Activated CD8-positive, alpha-beta memory T cell treated with anti-CD3 and anti-CD28 coated beads, Interleukin-2, amount 10 ng/mL, durations not matched to agents 7 days and 5 days (primary cell): Measurements from ENCODE around the gene ACTL7A. TPM values are rescaled to one million over a fixed set of nuclear protein-coding genes. Genes with fewer than 3 reads are reported as not detected.
"Not testable (repeated sequence)": the region's sequence is repeated elsewhere in the genome, so short reads cannot be mapped to it uniquely, and the experiment has no call there.

Experiments used
- ATAC-seq: fragments of 150-1000 bp; cut with Tn5 transposase; one replicate; pipeline ENCODE4 v1.10.0; 2021; ENCODE audit warnings: moderate library complexity
- CTCF ChIA-PET: fragments of 350-600 bp; sonication (Branson Sonifier 250); formaldehyde crosslinking; loops from one replicate; lab custom pipeline; 2021; ENCODE audit warnings: antibody characterized with exemption; lab: Charles Lee
- DNase-seq: peaks from one replicate; pipeline ENCODE4 v3.0.0-alpha.2; 2020
- H3K27ac Mint-ChIP-seq: one replicate; pipeline ENCODE4 v1.8.0; 2021; ENCODE audit warnings: mild to moderate bottlenecking, mixed read lengths
- H3K27me3 Mint-ChIP-seq: one replicate; pipeline ENCODE4 v1.8.0; 2021; ENCODE audit warnings: mixed read lengths
- H3K36me3 Mint-ChIP-seq: one replicate; pipeline ENCODE4 v1.8.0; 2021; ENCODE audit warnings: mild to moderate bottlenecking, mixed read lengths
- H3K4me1 Mint-ChIP-seq: one replicate; pipeline ENCODE4 v1.8.0; 2021; ENCODE audit warnings: mixed read lengths
- H3K4me3 Mint-ChIP-seq: one replicate; pipeline ENCODE4 v1.8.0; 2021; ENCODE audit warnings: mild to moderate bottlenecking, moderate library complexity, mixed read lengths
- H3K9me3 Mint-ChIP-seq: one replicate; pipeline ENCODE4 v1.8.0; 2022; ENCODE audit warnings: low read depth, mixed read lengths
- total RNA-seq, 2 experiments: library from RNA; stranded (reverse); gene quantifications; one replicate each; pipeline ENCODE4 v1.2.3, GENCODE V29; 2021

Gene ACTL7A
- total RNA-seq, 2 experiments from 2014 or later = not detected

DNA sequence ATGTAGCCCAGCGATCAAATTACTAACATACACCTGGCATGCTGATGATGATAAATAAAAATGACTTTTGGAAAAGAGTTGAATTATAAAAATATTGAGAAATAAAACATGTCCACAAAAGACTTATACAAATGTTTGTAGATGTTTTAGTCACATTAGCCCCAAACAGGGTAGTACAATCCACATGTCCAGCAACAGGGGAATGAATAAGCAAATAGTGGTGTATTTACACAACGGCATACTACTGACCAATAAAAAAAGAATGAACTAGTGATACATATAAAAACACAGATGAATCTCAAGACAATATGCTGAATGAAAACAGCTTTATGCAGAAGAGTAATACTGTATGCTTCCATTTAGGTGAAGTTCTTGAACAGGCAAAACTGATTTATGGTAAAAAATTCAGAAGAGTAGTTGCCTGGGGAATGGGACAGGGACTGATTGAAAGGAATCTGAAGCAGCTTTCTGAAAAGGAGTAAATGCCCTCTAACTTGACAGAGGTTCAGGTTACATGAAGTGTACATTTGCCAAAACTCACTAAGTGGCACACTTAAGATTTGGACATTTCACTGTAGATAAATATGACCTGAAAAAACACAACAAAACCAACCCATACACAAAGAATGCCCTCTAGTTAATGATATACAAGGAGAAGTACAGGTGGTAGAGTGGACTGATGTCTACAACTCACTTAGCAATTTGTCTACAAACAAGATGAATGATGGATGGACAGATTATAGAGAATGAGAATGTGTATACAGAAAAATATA lies 35.4 kb downstream of the ACTL7A start:
- Mint-ChIP-seq H3K27ac (no peak overlapping the region), H3K4me3 (no peak overlapping the region), H3K27me3 (no peaks in the 10 kb centered on the region), H3K36me3 (peaks cover 31% of the 10 kb centered on the region), H3K9me3 (no peaks in the 10 kb centered on the region), H3K4me1 (no peaks in the 10 kb centered on the region)
- no peak for ATAC-seq
- CTCF ChIA-PET = interaction anchor here (0.5 kb wide), 1 partner anchor 24 kb away, joined by 3 read pairs; no protein-coding TSS in a partner anchor
- no peak for DNase-seq

DNA sequence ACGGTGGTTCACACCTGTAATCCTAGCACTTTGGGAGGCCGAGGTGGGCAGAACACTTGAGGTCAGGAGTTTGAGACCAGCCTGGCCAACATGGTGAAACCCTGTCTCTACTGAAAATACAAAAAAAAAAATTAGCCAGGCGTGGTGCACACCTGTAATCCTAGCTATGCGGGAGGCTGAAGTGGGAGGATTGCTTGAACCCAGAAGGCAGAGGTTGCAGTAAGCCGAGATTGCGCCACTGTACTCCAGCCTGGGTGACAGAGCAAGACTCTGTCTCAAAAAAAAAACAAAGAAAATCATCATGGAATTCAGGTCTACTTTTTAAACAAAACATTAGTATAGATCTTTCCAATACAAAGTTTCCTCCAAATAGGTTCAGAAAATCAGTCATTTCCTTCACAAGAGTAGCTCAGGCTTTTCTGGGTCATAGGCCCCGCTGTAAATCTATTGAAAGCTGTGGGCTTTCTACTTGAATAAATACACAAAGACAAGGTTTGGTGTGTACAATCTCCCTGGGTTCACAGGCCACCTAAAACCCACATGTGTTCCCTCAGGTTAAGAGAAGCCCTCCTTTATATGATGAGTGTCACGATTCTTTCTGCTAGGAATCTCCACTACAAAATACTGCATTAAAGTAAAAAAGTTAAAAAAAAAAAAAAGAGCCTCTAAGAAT lies 37.1 kb downstream of the ACTL7A start:
- DNase-seq, CTCF ChIA-PET, H3K9me3 Mint-ChIP-seq, H3K27me3 Mint-ChIP-seq, H3K27ac Mint-ChIP-seq, H3K4me3 Mint-ChIP-seq, H3K4me1 Mint-ChIP-seq, ATAC-seq: not testable (repeated sequence)
- H3K36me3 Mint-ChIP-seq = peaks cover 34% of the 10 kb centered on the region

DNA sequence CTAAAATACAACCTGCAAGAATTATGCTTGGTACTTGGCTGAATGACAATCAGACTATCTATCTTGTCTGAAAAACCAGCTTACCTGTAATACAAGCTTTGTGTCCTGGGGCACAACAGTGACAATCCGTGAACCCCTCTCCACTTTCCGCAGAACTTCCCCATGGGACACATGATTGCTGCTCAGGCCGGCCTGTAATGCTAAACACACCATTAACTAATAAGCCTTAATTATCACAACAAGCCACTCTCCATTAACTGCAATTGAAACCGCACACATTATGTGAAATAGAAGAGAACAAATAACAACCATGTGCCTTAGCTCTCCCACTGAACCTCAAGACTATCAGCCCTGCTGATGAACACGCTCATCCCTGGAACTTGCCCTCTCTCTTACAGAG lies 38.1 kb downstream of the ACTL7A start:
- H3K27ac Mint-ChIP-seq = no peak overlapping the region
- H3K4me3 Mint-ChIP-seq = no peak overlapping the region
- peaks cover 34% of the 10 kb centered on the region for H3K36me3 Mint-ChIP-seq
- H3K4me1 Mint-ChIP-seq = no peaks in the 10 kb centered on the region
- no peaks in the 10 kb centered on the region for H3K9me3 Mint-ChIP-seq
- CTCF ChIA-PET = interaction anchor here (1.2 kb wide), 1 partner anchor 11 kb away, joined by 3 read pairs; no protein-coding TSS in a partner anchor
- H3K27me3 Mint-ChIP-seq = no peaks in the 10 kb centered on the region
- ATAC-seq (no peak), DNase-seq (no peak)

DNA sequence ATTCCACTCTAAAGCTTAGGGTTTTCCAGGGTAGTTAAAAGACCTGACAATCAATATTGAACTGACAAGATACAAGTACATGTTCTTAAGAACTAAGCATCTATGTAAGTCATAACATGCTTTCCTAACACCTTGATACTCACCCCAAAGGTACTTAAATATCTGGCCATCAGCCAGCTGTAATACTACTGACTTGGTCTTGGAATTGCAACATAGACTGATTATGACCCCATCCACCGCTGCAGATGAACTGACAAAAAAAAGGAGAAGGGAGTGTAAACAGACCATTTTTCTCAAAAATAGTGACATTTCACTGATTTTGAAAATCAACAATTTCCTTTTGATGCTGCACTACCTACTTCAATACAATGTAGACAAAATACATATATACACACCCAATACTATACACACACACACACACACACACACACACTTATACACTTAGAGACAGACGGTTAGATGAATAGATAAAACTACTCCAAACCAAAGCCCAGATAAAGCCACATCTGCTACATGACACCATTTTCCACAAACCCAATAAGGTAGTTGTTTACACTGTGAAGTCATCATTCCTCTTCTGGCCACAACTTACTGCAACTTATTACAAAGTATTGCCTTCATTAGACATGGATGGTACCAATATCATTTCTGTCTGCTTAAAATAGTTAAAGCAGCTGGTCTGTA lies 41.5 kb downstream of the ACTL7A start:
- DNase-seq = no peak
- CTCF ChIA-PET = interaction anchor here (0.6 kb wide), 1 partner anchor 610 kb away, joined by 3 read pairs; no protein-coding TSS in a partner anchor
- H3K27ac Mint-ChIP-seq = no peak overlapping the region
- ATAC-seq = no peak
- no peaks in the 10 kb centered on the region for H3K4me1 Mint-ChIP-seq
- H3K4me3 Mint-ChIP-seq = no peak overlapping the region
- H3K27me3 Mint-ChIP-seq = no peaks in the 10 kb centered on the region
- peaks cover 25% of the 10 kb centered on the region for H3K36me3 Mint-ChIP-seq
- no peaks in the 10 kb centered on the region for H3K9me3 Mint-ChIP-seq

DNA sequence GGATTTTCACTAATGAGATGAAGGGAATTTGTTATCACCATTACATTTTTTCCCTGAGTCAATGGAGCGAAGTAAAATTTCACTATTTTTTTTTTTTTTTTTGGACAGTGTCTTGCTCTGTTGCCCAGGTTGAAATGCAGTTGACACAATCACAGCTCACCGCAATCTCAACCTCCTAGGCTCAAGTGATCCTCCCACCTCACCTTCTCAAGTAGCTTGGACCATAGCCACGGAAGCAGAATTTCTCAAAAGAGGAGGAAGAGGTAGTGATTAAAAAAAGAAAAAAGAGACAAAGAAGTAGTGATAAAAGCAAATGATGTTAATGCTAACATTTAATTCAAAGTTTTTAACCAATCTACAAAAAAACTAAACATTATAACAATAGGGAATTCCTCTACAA lies 42.1 kb downstream of the ACTL7A start:
- CTCF ChIA-PET = interaction anchor here (0.6 kb wide), 1 partner anchor 610 kb away, joined by 3 read pairs; no protein-coding TSS in a partner anchor
- Mint-ChIP-seq H3K4me3 (no peak overlapping the region), H3K27me3 (no peaks in the 10 kb centered on the region), H3K27ac (no peak overlapping the region), H3K9me3 (no peaks in the 10 kb centered on the region), H3K4me1 (no peaks in the 10 kb centered on the region), H3K36me3 (peaks cover 28% of the 10 kb centered on the region)
- ATAC-seq = no peak
- DNase-seq = no peak

DNA sequence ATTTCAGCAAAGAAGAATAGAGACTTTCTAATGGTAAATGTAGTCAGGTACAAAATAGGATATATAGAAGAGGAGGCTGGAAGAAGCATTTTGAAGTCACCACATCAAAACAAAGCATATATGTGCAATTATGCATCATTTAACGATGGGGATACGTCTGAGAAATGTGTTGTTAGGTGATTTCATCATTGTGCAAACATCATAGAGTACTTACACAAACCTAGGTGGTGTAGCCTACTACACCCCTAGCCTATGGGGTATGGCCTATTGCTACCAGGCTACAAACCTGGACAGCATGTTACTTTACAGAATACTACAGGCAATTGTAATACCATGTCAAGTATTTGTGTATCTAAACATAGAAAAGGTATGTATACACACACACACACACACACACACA lies 43.4 kb downstream of the ACTL7A start:
- Mint-ChIP-seq H3K9me3 (no peaks in the 10 kb centered on the region), H3K27ac (no peak overlapping the region), H3K4me3 (no peak overlapping the region), H3K4me1 (no peaks in the 10 kb centered on the region), H3K27me3 (no peaks in the 10 kb centered on the region), H3K36me3 (peaks cover 28% of the 10 kb centered on the region)
- DNase-seq (no peak), ATAC-seq (no peak)
- CTCF ChIA-PET = no interaction called here

DNA sequence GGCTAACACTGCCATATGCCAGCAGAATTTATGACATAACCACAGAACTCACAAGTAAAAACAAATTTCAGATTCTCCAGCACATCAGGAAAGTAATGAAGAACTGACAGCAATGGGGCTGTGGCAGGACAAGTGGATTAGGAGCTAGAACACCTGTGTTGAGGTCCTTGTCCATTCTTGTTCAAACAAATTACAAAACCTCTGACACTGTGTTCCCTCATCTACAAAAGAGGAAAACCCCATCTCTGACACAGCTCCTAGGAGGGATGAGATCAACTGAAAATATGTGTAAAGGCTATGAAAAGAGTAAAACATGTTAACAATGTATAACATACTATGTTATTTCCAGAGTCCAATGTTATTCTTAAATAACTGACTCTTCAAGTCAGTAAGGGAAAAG lies 48.3 kb downstream of the ACTL7A start:
- peaks cover 6% of the 10 kb centered on the region for H3K4me1 Mint-ChIP-seq
- H3K27ac Mint-ChIP-seq = no peak overlapping the region
- H3K4me3 Mint-ChIP-seq = no peak overlapping the region
- DNase-seq (no peak), ATAC-seq (no peak)
- peaks cover 30% of the 10 kb centered on the region for H3K36me3 Mint-ChIP-seq
- no peaks in the 10 kb centered on the region for H3K9me3 Mint-ChIP-seq
- CTCF ChIA-PET = interaction anchor here (1.5 kb wide), 1 partner anchor 18 kb away, joined by 3 read pairs; no protein-coding TSS in a partner anchor
- no peaks in the 10 kb centered on the region for H3K27me3 Mint-ChIP-seq

DNA sequence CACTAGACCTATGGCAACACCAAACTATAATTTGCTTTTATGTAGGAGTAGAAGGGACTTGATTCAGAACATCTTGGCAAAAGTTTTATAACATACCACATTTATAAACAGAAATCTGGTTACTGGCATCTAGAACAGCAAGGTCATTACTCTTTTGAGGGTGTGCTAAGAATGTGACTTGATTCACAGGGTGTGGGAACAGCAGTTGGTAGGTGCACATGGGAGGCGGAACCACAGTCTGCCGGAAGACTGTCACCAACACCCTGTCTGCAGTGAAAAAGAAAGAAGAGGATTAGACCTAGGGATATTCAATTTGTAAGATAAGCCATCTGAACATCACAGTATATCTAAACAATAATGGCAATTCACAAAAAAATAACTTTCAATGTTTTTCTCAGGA lies 48.8 kb downstream of the ACTL7A start:
- Mint-ChIP-seq H3K9me3 (no peaks in the 10 kb centered on the region), H3K27ac (no peak overlapping the region), H3K4me1 (peaks cover 6% of the 10 kb centered on the region), H3K4me3 (no peak overlapping the region), H3K27me3 (no peaks in the 10 kb centered on the region), H3K36me3 (peaks cover 34% of the 10 kb centered on the region)
- CTCF ChIA-PET = no interaction called here
- DNase-seq (no peak), ATAC-seq (no peak)

DNA sequence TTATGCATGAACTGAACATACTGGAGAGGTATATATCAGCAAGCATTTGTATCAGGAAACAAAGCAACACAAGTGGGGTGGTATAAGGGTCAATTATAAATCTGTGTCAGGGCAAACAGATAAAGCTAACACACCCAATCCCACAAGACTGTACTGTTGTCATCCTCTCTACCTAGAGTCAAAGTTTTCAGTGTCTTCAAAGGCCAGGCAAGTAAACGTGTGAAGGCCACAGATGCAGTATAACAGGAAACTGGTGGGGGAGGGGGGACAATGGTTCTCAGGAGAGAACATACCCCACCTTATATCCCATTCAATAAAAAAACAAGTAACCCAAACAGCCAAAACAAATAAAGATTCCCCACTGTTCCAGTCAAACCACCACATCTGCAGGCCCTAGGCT lies 49.8 kb downstream of the ACTL7A start:
- H3K4me1 Mint-ChIP-seq = peaks cover 6% of the 10 kb centered on the region
- no peaks in the 10 kb centered on the region for H3K27me3 Mint-ChIP-seq
- peaks cover 36% of the 10 kb centered on the region for H3K36me3 Mint-ChIP-seq
- ATAC-seq (no peak), DNase-seq (no peak)
- CTCF ChIA-PET = no interaction called here
- peak overlapping the region; percentile 11 for H3K27ac Mint-ChIP-seq
- no peak overlapping the region for H3K4me3 Mint-ChIP-seq
- H3K9me3 Mint-ChIP-seq = no peaks in the 10 kb centered on the region

Other genes starting within 250 kb of the ACTL7A start
- not detected for gene ACTL7B, start 6.3 kb upstream of the ACTL7A start, total RNA-seq
- 10 to 100 TPM; 23.9 to 26.1 TPM for gene ELP1, start 71.9 kb downstream of the ACTL7A start, total RNA-seq
- gene ABITRAM, start 72.1 kb downstream of the ACTL7A start, total RNA-seq = 1 to 10 TPM; 6.9 to 8.1 TPM
- gene CTNNAL1, start 151.2 kb downstream of the ACTL7A start, total RNA-seq = 10 to 100 TPM; 18.8 to 21.5 TPM